Smooth muscle cell (in vitro differentiated cells): Measurements from ENCODE around the gene NR4A1. TPM values are rescaled to one million over a fixed set of nuclear protein-coding genes. Genes with fewer than 3 reads are reported as not detected.
A peak's percentile ranks its signal among the peaks of the same experiment; 100 is the strongest.

Experiments used
- DNase-seq: peaks from one replicate; lab custom pipeline; 2025; ENCODE audit not compliant: unreplicated experiment; lab: John Stamatoyannopoulos, UW
- H2AFZ ChIP-seq: fragments of 200-600 bp; sonication (generic); 2 replicates; pipeline ENCODE4 v1.6.0; 2016; ENCODE audit warnings: antibody characterized with exemption, low read depth, mild to moderate bottlenecking
- H3F3A ChIP-seq: fragments of 200-600 bp; sonication (generic); 2 replicates; pipeline ENCODE4 v1.6.0; 2017; ENCODE audit warnings: antibody characterized with exemption, low read depth
- H3K27ac ChIP-seq: fragments of 200-600 bp; sonication (generic); 2 replicates; pipeline ENCODE4 v1.5.1; 2016; ENCODE audit warnings: low read depth, mild to moderate bottlenecking
- H3K27me3 ChIP-seq: fragments of 200-600 bp; sonication (generic); 2 replicates; pipeline ENCODE4 v1.6.1; 2016; ENCODE audit warnings: low read depth, mild to moderate bottlenecking
- H3K36me3 ChIP-seq: fragments of 200-600 bp; sonication (generic); 2 replicates; pipeline ENCODE4 v1.5.1; 2016; ENCODE audit warnings: low read depth
- H3K4me1 ChIP-seq: fragments of 200-600 bp; sonication (generic); 2 replicates; pipeline ENCODE4 v1.5.1; 2016; ENCODE audit warnings: low read depth
- H3K4me2 ChIP-seq: fragments of 200-600 bp; sonication (generic); 2 replicates; pipeline ENCODE4 v1.6.0; 2016; ENCODE audit warnings: mild to moderate bottlenecking
- H3K4me3 ChIP-seq: fragments of 200-600 bp; sonication (generic); 2 replicates; pipeline ENCODE4 v1.5.1; 2016; ENCODE audit warnings: mild to moderate bottlenecking
- H3K79me2 ChIP-seq: fragments of 200-600 bp; sonication (generic); 2 replicates; pipeline ENCODE4 v1.6.0; 2016; ENCODE audit warnings: low read depth, mild to moderate bottlenecking
- H3K9ac ChIP-seq: fragments of 200-600 bp; sonication (generic); 2 replicates; pipeline ENCODE4 v1.6.0; 2016; ENCODE audit warnings: low read depth
- H3K9me3 ChIP-seq: fragments of 200-600 bp; sonication (generic); replicated peaks from 2 replicates; pipeline ENCODE4 v1.5.1; 2016; ENCODE audit warnings: low read depth
- H4K20me1 ChIP-seq: fragments of 200-600 bp; sonication (generic); 2 replicates; pipeline ENCODE4 v1.6.0; 2016; ENCODE audit warnings: low read depth
- WGBS: methylation state at CpG from one replicate; pipeline ENCODE4 v1.1.7; 2016; ENCODE audit warnings: low lambda C conversion rate; 5-methylcytosine and 5-hydroxymethylcytosine counted together
- polyA plus RNA-seq: library from polyadenylated mRNA; unstranded; fragments of >200 nt; fragmentation: Nextera tagmentation; extraction: Ambion mirVana; gene quantifications from 2 replicates; pipeline ENCODE4 v1.2.1, GENCODE V29; 2016
- total RNA-seq: library from RNA; depleted of rRNA; stranded (reverse); fragments of >200 nt; gene quantifications from 2 replicates; pipeline ENCODE4 v1.2.3, GENCODE V29; 2014
- TF ChIP-seq, protein P1 (sequence below): fragments of 200-600 bp; sonication (generic); IDR thresholded peaks from 2 replicates; pipeline ENCODE4 v1.5.1; 2017; ENCODE audit warnings: borderline replicate concordance, mild to moderate bottlenecking, antibody characterized with exemption; ENCODE audit not compliant: insufficient read depth, poor library complexity, severe bottlenecking

NR4A1 gene
- total RNA-seq (178 and 182 TPM in 2 replicates), polyA plus RNA-seq (510 and 634 TPM in 2 replicates)

GRCh38 chr12:52050758-52051541 lies at the start of gene NR4A1:
NR4A1 (plus strand) TSS chr12:52051442; CDS start chr12:52054329, 2,887 bp downstream.
- peaks cover 47% of the 10 kb centered on the region for H4K20me1 ChIP-seq
- H3K36me3 ChIP-seq: no peaks in the 10 kb centered on the region
- WGBS: 1% methylated on average over 49 of the region's 77 CpGs
- H3F3A ChIP-seq: no peaks in the 10 kb centered on the region
- TF ChIP-seq, protein P1, sequence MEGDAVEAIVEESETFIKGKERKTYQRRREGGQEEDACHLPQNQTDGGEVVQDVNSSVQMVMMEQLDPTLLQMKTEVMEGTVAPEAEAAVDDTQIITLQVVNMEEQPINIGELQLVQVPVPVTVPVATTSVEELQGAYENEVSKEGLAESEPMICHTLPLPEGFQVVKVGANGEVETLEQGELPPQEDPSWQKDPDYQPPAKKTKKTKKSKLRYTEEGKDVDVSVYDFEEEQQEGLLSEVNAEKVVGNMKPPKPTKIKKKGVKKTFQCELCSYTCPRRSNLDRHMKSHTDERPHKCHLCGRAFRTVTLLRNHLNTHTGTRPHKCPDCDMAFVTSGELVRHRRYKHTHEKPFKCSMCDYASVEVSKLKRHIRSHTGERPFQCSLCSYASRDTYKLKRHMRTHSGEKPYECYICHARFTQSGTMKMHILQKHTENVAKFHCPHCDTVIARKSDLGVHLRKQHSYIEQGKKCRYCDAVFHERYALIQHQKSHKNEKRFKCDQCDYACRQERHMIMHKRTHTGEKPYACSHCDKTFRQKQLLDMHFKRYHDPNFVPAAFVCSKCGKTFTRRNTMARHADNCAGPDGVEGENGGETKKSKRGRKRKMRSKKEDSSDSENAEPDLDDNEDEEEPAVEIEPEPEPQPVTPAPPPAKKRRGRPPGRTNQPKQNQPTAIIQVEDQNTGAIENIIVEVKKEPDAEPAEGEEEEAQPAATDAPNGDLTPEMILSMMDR: peak; percentile 29
- no peak within 1 kb of the TSS for H2AFZ ChIP-seq
- peak; percentile 98 for DNase-seq
- H3K4me1 ChIP-seq: peaks cover 8% of the 10 kb centered on the region
- H3K4me3 ChIP-seq: peak within 1 kb of the TSS; percentile 72
- H3K27ac ChIP-seq: peak within 1 kb of the TSS; percentile 88
- peak within 1 kb of the TSS; percentile 94 for H3K4me2 ChIP-seq
- peaks cover 6% of the 10 kb centered on the region for H3K79me2 ChIP-seq
- H3K9me3 ChIP-seq: no peaks in the 10 kb centered on the region
- no peaks in the 10 kb centered on the region for H3K27me3 ChIP-seq
- peak within 1 kb of the TSS; percentile 96 for H3K9ac ChIP-seq

DNA sequence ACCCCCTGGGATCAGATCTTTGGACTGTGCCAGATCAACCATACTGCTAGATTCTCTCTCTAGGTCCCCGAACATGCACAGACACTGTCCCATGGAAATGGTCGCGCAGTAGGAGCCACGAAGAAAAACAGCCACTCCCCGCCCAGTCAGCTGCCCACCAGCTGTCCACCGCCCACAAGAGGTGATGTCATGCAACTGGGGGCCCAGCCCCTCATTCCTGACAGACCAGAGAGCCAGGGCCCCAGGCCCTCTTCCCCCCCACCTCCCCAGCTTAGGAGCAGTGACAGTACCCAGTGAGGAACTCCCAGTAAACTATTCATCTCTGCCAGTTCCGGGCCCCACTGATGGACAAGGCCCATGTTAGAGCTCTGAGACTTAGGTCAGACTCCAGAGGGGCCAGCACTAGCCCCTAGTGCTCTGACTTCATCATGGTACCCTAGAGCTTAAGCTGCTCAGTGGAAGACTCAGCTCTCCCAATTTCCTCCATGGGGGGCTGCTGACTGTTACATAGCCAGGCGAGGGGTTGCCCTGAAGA lies 48.2 kb upstream of the NR4A1 start:
- Histone ChIP-seq H3K27me3 (no peaks in the 10 kb centered on the region), H3K36me3 (no peaks in the 10 kb centered on the region), H3K79me2 (peaks cover 7% of the 10 kb centered on the region), H3F3A (no peaks in the 10 kb centered on the region), H3K4me1 (no peaks in the 10 kb centered on the region), H2AFZ (no peak overlapping the region), H3K9me3 (no peaks in the 10 kb centered on the region), H4K20me1 (peaks cover 5% of the 10 kb centered on the region), H3K4me3 (no peak overlapping the region), H3K9ac (no peak overlapping the region), H3K4me2 (no peak overlapping the region), H3K27ac (no peak overlapping the region)
- TF ChIP-seq, protein P1: no peak
- DNase-seq: no peak
- WGBS: 84% methylated on average over 8 of the region's 8 CpGs

DNA sequence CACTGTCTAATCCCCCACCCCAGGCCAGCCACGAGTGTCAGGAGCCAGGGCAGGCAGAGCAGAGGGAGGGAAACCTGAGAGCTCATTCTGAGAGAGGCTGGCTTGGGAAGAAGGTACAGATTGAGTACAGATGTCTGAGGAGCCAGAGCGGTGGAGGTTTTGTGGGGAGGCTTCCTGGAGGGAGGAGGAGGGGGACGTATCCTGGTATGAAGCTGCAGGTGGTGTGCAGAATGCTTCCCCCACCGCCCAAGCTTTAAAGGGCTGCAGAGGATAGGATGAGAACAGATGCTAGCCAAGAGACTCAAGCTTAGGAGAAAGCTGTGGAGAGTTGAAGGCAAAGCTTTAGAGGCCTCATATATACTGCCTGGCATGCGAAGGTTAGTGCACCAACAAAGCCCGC lies 47.7 kb upstream of the NR4A1 start:
- Histone ChIP-seq H3K4me3 (no peak overlapping the region), H3K4me1 (no peaks in the 10 kb centered on the region), H3K9ac (no peak overlapping the region), H4K20me1 (peaks cover 10% of the 10 kb centered on the region), H3F3A (no peaks in the 10 kb centered on the region), H2AFZ (no peak overlapping the region), H3K27me3 (no peaks in the 10 kb centered on the region), H3K79me2 (peaks cover 7% of the 10 kb centered on the region), H3K4me2 (no peak overlapping the region), H3K36me3 (no peaks in the 10 kb centered on the region), H3K27ac (no peak overlapping the region), H3K9me3 (no peaks in the 10 kb centered on the region)
- DNase-seq: no peak
- TF ChIP-seq, protein P1: no peak
- WGBS: 93% methylated on average over 6 of the region's 6 CpGs
